MG63 (cell line): ENCODE results near the gene ZNF560. TPM values are rescaled to one million over a fixed set of nuclear protein-coding genes. Genes with fewer than 3 reads are reported as not detected.
"Not testable (repeated sequence)": the region's sequence is repeated elsewhere in the genome, so short reads cannot be mapped to it uniquely, and the experiment has no call there.

Experiments used
- DNase-seq: peaks from one replicate; pipeline ENCODE4 v3.0.0-alpha.2; 2020
- H3K27me3 ChIP-seq: fragments of 250-450 bp; sonication (Bioruptor Pico); 2 replicates; pipeline ENCODE4 v1.5.1; 2020; ENCODE audit warnings: mild to moderate bottlenecking, moderate library complexity
- H3K36me3 ChIP-seq: fragments of 250-450 bp; sonication (Bioruptor Pico); 2 replicates; pipeline ENCODE4 v1.5.1; 2020; ENCODE audit warnings: mild to moderate bottlenecking, moderate library complexity
- H3K4me3 ChIP-seq: fragments of 250-450 bp; sonication (Bioruptor Pico); 2 replicates; pipeline ENCODE4 v1.5.1; 2020; ENCODE audit warnings: mild to moderate bottlenecking, moderate library complexity
- H3K9me3 ChIP-seq: fragments of 250-450 bp; sonication (Bioruptor Pico); 2 replicates; pipeline ENCODE4 v1.5.1; 2020; ENCODE audit warnings: mild to moderate bottlenecking, moderate library complexity
- total RNA-seq: library from RNA; depleted of rRNA; stranded (reverse); fragments of >200 nt; shearing (Covaris generic); gene quantifications from 2 replicates; pipeline ENCODE4 v1.2.3, GENCODE V29; 2014; ENCODE audit warnings: low replicate concordance; rRNA removed

Gene ZNF560
- total RNA-seq, result not detected in 2 replicates

DNA sequence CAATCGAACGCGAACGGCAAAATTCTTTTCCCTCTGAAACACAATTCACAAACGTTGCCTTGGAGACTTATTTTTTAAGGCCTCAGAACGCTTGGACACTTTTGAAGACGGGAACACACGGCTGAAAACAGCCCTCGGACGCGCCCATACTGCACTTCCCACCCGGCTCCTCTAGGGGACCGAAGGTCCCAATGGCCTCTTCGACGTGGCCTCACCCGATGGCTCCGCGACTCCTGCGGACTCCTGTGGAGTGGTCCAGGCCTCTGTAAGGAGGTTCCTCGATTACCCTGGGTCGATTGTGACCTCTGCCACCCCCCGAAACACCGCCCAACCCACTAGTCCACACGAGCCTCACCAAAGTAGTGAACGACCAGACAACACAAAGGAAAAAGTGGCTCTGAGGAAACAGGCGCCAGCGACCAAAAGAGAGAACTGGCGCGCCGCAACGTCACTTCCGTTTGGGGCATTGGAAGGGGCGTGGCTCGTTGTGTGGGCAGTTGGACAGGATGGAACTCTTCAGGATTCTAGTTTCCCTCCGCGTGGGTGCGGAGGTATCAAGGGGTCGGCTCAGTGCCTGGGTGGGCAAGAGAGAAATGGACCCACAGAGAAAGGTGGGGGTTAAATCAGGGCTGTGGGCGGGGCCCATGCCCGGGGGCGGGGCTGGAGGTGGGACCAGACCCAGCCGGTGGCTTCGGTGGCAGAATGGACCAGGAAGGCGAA, at the start of gene ZNF560:
Gene ZNF560 (minus strand): TSS at position 434 of the 720 bp plus-strand sequence. CDS start 23,303 bp downstream, outside the sequence.
- Histone ChIP-seq H3K36me3 (no peaks in the 10 kb centered on the region), H3K9me3 (peaks cover 31% of the 10 kb centered on the region), H3K27me3 (no peaks in the 10 kb centered on the region), H3K4me3 (no peak within 1 kb of the TSS)
- DNase-seq, result peak; percentile 17

DNA sequence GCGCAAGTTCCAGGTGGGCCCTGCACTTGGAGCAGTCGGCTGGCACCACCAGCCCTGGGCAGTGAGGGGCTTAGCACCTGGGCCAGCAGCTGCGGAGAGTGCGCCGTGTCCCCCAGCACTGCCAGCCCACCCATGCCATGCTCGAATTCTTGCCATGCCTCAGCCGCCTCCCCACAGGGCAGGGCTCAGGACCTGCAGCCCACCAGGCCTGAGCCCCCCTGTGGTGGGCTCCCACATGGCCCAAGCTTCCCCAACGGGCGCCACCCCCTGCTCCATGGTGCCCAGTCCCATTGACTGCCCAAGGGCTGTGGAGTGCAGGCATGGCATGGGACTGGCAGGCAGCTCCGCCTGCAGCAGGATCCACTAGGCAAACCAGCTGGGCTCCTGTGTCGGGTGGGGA, 49.5 kb upstream of the ZNF560 start:
- Histone ChIP-seq H3K4me3 (no peak overlapping the region), H3K27me3 (no peaks in the 10 kb centered on the region), H3K9me3 (peaks cover 46% of the 10 kb centered on the region), H3K36me3 (no peaks in the 10 kb centered on the region)
- no peak for DNase-seq

DNA sequence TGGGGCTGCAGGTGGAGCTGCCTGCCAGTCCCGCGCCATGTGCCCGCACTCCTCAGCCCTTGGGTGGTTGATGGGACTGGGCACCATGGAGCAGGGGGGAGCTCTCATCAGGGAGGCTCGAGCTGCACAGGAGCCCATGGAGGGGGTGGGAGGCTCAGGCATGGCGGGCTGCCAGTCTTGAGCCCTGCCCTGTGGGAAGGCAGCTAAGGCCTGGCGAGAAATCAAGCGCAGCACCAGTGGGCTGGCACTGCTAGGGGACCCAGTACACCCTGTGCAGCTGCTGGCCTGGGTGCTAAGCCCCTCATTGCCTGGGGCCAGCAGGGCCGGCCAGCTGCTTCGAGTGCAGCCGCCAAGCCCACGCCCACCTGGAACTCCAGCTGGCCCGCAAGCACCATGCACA, 42.9 kb upstream of the ZNF560 start:
- peaks cover 42% of the 10 kb centered on the region for H3K9me3 ChIP-seq
- H3K27me3 ChIP-seq, H3K4me3 ChIP-seq, H3K36me3 ChIP-seq, DNase-seq: not testable (repeated sequence)

DNA sequence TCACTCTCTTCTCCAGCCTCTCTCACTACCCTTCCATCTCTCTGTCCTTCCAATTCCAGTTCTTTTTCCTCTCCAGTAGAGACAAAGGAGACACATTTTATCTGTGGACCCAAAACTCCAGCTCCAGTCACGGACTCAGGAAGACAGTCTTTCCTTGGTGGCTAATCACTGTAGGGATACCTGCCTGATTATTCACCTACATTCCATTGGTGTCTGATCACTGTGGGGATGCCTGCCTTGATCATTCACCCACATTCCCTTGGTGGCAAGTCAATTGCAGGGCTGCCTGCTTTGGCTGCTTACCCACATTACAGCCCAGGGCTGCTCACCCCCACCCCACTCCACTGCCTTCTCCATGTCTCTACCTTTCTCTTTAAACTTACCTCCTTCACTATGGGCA, 41.5 kb upstream of the ZNF560 start:
- H3K27me3 ChIP-seq, DNase-seq, H3K36me3 ChIP-seq, H3K4me3 ChIP-seq: not testable (repeated sequence)
- H3K9me3 ChIP-seq, result peaks cover 40% of the 10 kb centered on the region

DNA sequence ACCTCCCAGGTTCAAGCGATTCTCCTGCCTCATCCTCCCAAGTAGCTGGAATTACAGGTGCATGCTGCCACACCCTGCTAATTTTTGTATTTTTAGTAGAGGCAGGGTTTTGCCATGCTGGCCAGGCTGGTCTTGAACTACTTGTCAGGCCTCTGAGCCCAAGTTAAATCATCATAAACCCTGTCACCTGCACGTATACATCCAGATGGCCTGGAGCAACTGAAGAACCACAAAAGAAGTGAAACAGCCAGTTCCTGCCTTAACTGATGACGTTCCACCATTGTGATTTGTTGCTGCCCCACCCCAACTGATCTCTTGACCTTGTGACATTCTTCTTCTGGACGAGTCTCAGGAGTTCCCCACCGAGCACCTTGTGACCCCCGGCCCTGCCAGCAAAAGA, 40.8 kb upstream of the ZNF560 start:
- DNase-seq, H3K36me3 ChIP-seq, H3K27me3 ChIP-seq, H3K4me3 ChIP-seq: not testable (repeated sequence)
- peaks cover 40% of the 10 kb centered on the region for H3K9me3 ChIP-seq

DNA sequence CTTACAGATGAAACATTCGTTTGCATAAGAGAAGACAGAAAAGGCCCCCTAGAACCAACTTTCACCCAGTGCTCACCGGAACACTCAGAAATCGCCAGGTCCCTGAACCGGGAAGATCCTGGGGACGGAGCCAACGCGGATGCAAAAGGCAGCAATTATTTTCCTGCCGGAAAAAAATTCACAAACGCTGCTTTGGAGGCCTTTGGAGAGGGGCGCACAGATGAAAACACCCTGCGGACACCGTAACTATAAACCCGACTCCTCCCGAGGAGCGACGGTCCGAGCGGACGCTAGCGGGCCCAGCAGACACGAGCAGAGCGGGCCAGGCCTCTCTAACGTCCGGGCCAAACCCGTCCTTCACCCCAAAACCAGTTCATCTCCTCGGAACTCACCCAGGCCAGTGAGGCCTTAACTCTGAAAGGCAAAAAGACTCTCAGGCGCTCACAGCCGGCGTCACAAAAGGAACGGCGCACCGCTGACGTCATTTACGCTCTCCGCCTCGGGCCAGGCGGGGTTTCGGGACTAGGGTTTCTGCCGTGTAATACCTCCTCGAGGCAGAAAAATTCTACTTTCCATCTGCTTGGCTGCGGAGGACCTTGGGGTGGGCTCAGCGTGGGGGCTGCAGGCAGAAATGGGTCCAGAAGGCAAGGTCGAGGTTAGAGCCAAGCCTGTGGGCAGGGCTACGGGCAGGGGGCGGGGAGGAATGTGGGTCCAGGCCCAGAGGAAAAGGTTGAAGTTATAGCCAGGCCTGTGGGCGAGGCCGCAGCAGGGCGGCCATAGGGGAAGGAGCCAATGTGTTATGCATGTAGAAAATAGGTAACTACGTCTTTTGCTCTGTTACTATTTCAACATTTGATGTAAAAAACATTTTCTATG, 40.0 kb upstream of the ZNF560 start, which contains the start of gene ZNF426:
Gene ZNF426 (minus strand): TSS at position 463 of the 876 bp plus-strand sequence. CDS start 2,413 bp downstream, outside the sequence.
- Histone ChIP-seq H3K9me3 (peaks cover 38% of the 10 kb centered on the region), H3K27me3 (no peaks in the 10 kb centered on the region), H3K36me3 (no peaks in the 10 kb centered on the region), H3K4me3 (peak within 1 kb of the TSS; percentile 33)
- DNase-seq, result peak; percentile 57

DNA sequence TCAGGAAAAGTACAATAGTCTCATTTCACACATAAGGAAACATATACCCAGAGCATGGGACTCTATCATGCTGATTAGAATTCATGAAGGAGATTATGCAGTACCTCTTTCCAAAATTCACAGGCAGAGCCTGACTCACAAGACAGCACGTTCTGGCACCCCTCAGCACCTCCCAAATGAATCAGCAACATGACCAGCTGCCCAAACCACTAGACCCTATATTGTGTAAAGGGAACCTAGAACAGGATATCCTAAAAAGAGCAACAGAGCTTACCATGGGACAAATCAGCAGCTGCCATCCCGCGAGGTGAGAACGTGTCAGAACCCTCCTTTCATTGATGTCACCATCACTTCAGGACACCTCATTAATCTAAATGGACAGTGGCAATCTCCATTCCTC, 37.5 kb upstream of the ZNF560 start:
- no peaks in the 10 kb centered on the region for H3K27me3 ChIP-seq
- H3K9me3 ChIP-seq, result peaks cover 56% of the 10 kb centered on the region
- H3K36me3 ChIP-seq, result no peaks in the 10 kb centered on the region; the same call in 1 of the 2 replicates
- DNase-seq, result peak; percentile 41
- H3K4me3 ChIP-seq, result no peak overlapping the region

DNA sequence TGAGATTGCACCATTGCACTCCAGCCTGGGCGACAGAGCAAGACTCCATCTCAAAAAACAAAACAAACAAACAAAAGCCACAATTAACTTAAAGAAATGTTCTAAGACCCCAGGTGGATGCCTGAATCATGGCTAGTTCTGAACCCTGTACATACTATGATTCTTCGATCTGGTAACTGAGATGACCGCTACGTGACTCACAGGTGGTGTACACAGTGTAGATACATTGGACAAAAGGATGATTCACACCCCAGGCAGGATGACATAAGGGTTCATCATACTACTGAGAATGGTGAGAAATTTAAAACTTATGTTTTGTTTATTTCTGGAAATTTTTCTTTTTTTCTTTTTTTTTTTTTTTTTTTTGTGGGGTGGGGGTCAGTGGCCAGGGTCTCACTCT, 33.5 kb upstream of the ZNF560 start:
- peaks cover 60% of the 10 kb centered on the region for H3K9me3 ChIP-seq
- peaks cover 3% of the 10 kb centered on the region for H3K36me3 ChIP-seq
- H3K27me3 ChIP-seq, result no peaks in the 10 kb centered on the region
- no peak overlapping the region for H3K4me3 ChIP-seq
- peak; percentile 73 for DNase-seq

DNA sequence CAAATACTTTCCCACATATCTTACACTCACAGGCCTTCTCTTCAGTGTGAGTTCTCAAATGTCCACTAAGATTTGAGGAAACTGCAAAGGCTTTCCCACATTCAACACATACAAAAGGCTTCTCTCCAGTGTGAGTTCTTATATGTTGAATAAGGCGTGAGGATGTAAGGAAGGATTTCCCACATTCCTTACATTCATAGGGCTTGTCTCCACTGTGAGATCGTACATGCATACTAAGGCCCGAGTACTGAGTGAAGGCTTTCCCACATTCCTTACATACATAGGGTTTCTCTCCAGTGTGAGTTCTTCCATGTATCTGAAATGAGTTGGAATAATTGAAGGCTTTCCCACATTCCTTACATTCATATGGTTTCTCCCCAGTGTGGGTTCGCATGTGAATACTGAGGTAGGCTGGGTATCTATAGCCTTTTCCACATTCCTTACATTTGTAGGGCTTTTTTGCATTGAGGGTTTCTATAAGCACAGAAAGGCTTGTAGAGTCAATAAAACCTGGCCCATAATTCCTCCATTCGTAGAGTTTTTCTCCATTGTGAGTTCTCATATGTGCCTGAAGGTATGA, 30.4 kb upstream of the ZNF560 start:
- H3K36me3 ChIP-seq, result peaks cover 3% of the 10 kb centered on the region
- H3K27me3 ChIP-seq, result no peaks in the 10 kb centered on the region
- DNase-seq, result no peak
- peaks cover 77% of the 10 kb centered on the region for H3K9me3 ChIP-seq
- no peak overlapping the region for H3K4me3 ChIP-seq

DNA sequence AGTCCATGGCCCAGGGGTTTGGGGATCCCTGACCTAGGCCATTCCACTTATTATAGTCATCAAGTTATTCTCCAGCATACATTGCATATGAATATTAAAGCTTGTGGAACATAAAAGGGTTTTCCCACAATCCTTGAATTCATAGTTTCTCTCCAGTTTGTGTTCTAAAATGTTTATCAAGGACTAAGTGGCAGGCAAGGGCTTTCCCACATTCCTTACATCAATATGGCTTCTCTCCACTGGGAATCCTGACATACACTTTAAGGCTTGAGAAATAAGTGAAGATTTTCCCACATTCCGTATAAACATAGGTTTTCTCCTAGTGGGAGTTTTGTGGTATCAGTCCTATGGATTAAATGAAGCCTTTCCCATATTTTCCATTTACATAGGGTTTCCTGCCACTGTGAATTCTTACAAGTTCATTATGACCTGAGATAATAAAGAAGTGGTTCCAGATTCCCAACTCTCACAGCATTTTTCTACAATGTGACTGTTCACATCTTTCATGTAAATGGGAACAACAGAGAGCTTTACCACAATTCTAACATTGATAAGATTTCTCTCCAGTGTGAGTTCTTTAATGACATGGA, 25.6 kb upstream of the ZNF560 start:
- Histone ChIP-seq H3K4me3 (no peak overlapping the region), H3K36me3 (no peaks in the 10 kb centered on the region), H3K9me3 (peaks cover 70% of the 10 kb centered on the region), H3K27me3 (no peaks in the 10 kb centered on the region)
- DNase-seq, result no peak

DNA sequence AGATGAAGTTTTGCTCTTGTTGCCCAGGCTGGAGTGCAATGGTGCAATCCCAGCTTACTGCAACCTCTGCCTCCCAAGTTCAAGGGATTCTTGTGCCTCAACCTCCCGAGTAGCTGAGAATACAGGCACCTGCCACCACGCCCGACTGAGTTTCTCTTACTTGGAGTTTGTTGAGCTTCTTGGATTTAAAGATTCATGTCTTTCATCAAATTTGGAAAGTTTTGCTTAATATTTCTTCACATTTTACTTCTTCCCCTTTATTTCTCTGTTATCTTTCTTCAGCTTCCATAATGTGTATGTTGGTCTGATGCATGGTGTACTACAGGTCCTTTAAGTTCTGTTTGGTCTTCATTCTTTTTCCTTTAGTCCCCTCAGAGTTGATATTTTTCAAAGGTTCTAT, 8.9 kb upstream of the ZNF560 start:
- Histone ChIP-seq H3K4me3 (no peak overlapping the region), H3K27me3 (no peaks in the 10 kb centered on the region), H3K36me3 (no peaks in the 10 kb centered on the region), H3K9me3 (peaks cover 36% of the 10 kb centered on the region)
- DNase-seq, result no peak

DNA sequence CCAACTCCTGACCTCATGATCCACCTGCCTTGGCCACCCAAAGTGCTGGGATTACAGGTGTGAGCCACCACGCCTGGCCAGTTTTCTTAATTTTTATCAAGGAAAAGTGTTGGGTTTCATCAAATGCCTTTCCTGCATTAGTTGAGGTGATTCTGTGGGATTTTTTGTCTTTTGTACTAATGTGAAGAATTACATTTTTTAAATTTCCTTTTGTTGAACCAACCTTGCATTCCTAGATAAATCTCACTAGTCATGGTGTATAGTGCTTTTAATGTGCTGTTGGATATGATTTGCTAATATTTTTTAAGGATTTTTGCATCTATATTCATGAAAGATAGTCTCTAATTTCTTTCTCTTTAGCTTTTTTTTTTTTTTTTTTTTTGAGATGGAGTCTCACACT, 2.4 kb upstream of the ZNF560 start:
- H3K36me3 ChIP-seq, result no peaks in the 10 kb centered on the region
- no peak for DNase-seq
- no peak overlapping the region for H3K4me3 ChIP-seq
- H3K9me3 ChIP-seq, result peaks cover 33% of the 10 kb centered on the region
- no peaks in the 10 kb centered on the region for H3K27me3 ChIP-seq

DNA sequence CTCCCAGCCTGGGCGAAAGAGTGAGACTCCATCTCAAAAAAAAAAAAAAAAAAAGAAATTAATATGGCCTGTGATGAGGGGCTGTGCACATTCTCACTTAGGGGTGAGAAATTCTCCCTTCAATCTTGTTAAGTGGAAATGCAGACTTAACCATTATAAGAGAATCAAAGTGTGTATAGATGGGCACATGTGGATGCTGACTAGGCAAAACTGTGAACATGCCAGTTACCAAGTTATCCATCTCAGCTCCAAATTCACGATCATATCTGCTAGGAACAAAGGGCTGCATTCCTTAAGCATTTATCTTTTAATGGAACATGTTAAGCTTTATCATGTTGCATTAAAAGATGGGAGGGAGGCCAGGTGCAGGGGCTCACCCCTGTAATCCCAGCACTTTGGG, 4.3 kb downstream of the ZNF560 start:
- Histone ChIP-seq H3K9me3 (peaks cover 25% of the 10 kb centered on the region), H3K4me3 (no peak overlapping the region), H3K36me3 (no peaks in the 10 kb centered on the region), H3K27me3 (no peaks in the 10 kb centered on the region; the same call in 1 of the 2 replicates)
- DNase-seq, result no peak

DNA sequence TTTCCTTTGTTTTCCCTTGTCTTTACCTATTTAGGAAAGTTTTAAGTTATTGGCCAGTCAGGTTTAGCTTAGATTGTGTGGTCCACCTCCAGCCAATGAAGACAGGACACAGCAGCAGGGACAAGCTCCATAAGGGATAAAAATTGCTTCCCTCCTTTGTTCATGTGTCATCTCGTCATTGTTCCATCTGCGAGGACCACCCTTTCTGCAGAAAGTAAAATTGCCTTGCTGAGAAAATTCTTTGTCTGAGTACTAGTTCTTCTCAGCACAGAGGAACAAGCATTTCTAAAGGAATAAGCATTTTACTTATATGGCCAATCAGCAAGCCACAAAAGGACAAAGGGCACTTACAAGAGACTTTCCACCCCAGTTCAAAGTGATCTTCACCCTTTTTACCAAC, 11.4 kb downstream of the ZNF560 start:
- Histone ChIP-seq H3K9me3 (peaks cover 31% of the 10 kb centered on the region), H3K27me3 (no peaks in the 10 kb centered on the region; the same call in 1 of the 2 replicates), H3K4me3 (no peak overlapping the region), H3K36me3 (no peaks in the 10 kb centered on the region)
- no peak for DNase-seq

DNA sequence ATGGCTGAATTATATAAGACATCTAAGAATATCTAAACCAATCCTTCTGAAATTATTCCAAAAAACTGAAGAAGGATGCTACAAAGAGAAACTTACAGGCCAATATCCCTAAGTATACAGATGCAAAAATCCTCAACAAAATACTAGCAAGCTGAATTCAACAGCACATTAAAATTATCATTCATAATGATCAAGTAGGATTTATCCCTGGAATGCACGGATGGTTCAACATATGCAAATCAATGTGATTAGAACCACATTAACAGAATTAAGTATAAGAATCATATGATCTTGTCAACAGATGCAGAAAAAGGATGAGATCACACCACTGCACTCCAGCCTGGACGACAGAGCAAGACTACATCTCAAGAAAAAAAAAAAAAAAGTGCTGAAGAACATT, 13.3 kb downstream of the ZNF560 start:
- Histone ChIP-seq H3K36me3 (no peaks in the 10 kb centered on the region), H3K27me3 (no peaks in the 10 kb centered on the region; the same call in 1 of the 2 replicates), H3K4me3 (no peak overlapping the region), H3K9me3 (peaks cover 31% of the 10 kb centered on the region)
- DNase-seq, result no peak

DNA sequence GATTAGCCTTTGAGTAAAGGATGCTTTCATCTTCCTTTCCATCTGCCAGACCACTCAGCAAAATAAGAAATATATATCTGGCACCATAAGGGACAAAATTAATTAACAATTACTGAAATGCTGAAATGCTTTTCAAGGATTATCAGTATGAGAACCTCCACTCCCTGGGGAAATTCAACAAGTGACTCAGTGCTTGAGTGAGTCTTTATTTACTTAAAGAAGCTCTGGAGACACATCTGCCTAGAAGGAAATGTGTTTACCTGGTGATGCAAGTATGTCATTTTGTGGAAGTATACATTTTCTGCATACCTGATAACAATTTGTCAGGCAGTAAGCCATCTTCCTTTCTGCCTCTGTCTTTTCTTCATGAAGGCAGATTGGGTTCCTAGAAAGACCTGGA, 23.4 kb downstream of the ZNF560 start:
- Histone ChIP-seq H3K4me3 (no peak overlapping the region), H3K9me3 (peaks cover 10% of the 10 kb centered on the region), H3K27me3 (no peaks in the 10 kb centered on the region), H3K36me3 (no peaks in the 10 kb centered on the region)
- no peak for DNase-seq

DNA sequence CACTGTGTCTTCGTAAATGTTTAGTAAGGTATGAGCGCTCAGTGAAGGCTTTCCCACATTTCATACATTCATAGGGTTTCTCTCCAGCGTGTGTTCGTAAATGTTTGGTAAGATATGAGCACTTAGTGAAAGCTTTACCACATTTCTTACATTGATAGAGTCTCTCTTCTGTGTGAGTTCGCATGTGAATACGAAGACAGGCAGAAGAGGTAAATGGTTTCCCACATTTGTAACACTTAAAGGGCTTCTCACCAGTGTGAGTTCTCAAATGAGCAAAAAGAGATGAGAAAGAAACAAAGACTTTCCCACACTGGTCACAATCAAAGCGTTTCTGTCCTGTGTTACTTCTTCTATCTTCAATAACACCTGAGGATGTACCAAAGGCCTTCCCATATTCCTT, 31.3 kb downstream of the ZNF560 start:
- DNase-seq, result no peak
- Histone ChIP-seq H3K9me3 (peaks cover 31% of the 10 kb centered on the region), H3K36me3 (no peaks in the 10 kb centered on the region)

More for the DNA sequence above, 31.3 kb downstream of the ZNF560 start:
- Histone ChIP-seq H3K4me3 (no peak overlapping the region), H3K27me3 (no peaks in the 10 kb centered on the region)
